Measurements from ENCODE around the gene BNC2.

BNC2 gene

GRCh38 chr9:16830806-16831205 lies 39.7 kb downstream of the BNC2 start:
- no peaks in the 10 kb centered on the region for H3K9me3 ChIP-seq (replicated peaks in 1 of 2; ENCODE audit: control insufficient read depth in 2 of 2, insufficient read depth in 1 of 2, low read depth in 1 of 2, low read length in 2 of 2)
- H3K18ac ChIP-seq (ENCODE audit: low read length) = no peak overlapping the region
- peaks cover 3 to 11% of the 10 kb centered on the region in 2 donors for H3K4me1 ChIP-seq (ENCODE audit: control insufficient read depth in 2 of 2, insufficient read depth in 1 of 2, low read depth in 1 of 2, low read length in 2 of 2)
- H2AK5ac ChIP-seq (ENCODE audit: low read depth, low read length) = no peak overlapping the region
- no peak overlapping the region for H2BK5ac ChIP-seq (ENCODE audit: low read length)
- H3K4me3 ChIP-seq (ENCODE audit: low read length in 2 of 2) = no peak overlapping the region
- no peak overlapping the region for H3K14ac ChIP-seq (ENCODE audit: low read length)
- no CpG with 5 or more reads among the region's 4 CpGs for WGBS, 2 donors (ENCODE audit: extremely low coverage in 2 of 2, insufficient read length in 2 of 2, insufficient replicate concordance in 1 of 2)
- no peaks in the 10 kb centered on the region for H3K79me1 ChIP-seq (ENCODE audit: low read depth, low read length)
- no peak overlapping the region for H2BK120ac ChIP-seq (ENCODE audit: low read depth, low read length)
- H4K8ac ChIP-seq (ENCODE audit: low read depth, low read length) = no peak overlapping the region
- no peak overlapping the region for H3K4me2 ChIP-seq (ENCODE audit: insufficient read depth, low read length, poor library complexity, severe bottlenecking)
- H3K36me3 ChIP-seq (replicated peaks in 1 of 2; ENCODE audit: control insufficient read depth in 2 of 2, insufficient read depth in 2 of 2, low read length in 2 of 2) = no peaks in the 10 kb centered on the region
- H4K91ac ChIP-seq (ENCODE audit: low read depth, low read length, poor library complexity) = no peak overlapping the region
- H3K27me3 ChIP-seq (ENCODE audit: control insufficient read depth in 3 of 3, insufficient read depth in 3 of 3, low read depth in 1 of 3, low read length in 3 of 3) = peaks cover 0 to 56% (median 0%) of the 10 kb centered on the region in 3 experiments
- no peak overlapping the region for H3K9ac ChIP-seq (ENCODE audit: low read depth, low read length, poor library complexity)
- H3K4ac ChIP-seq (ENCODE audit: low read length) = no peak overlapping the region
- H3K23ac ChIP-seq (ENCODE audit: low read depth, low read length, poor library complexity) = no peak overlapping the region
- no peak overlapping the region for H2BK12ac ChIP-seq (ENCODE audit: low read length)
- no peak overlapping the region for H2BK15ac ChIP-seq (ENCODE audit: low read length)
- no peak overlapping the region for H2AFZ ChIP-seq (ENCODE audit: low read length)
- no peak overlapping the region for H3K27ac ChIP-seq (replicated peaks; ENCODE audit: low read length)
- no peak for DNase-seq (ENCODE audit: low spot score)

- H4K91ac ChIP-seq (ENCODE audit: low read depth, low read length, poor library complexity) = no peak overlapping the region
- peak; percentile 79 for DNase-seq (ENCODE audit: low spot score)
- H3K4me2 ChIP-seq (ENCODE audit: insufficient read depth, low read length, poor library complexity, severe bottlenecking) = peak overlapping the region; percentile 47
- no peaks in the 10 kb centered on the region for H3K36me3 ChIP-seq (replicated peaks in 1 of 2; ENCODE audit: control insufficient read depth in 2 of 2, insufficient read depth in 2 of 2, low read length in 2 of 2)
- H2AK5ac ChIP-seq (ENCODE audit: low read depth, low read length) = no peak overlapping the region
- H3K4me1 ChIP-seq (ENCODE audit: control insufficient read depth in 2 of 2, insufficient read depth in 1 of 2, low read depth in 1 of 2, low read length in 2 of 2) = peaks cover 6 to 19% of the 10 kb centered on the region in 2 donors
- H4K8ac ChIP-seq (ENCODE audit: low read depth, low read length) = no peak overlapping the region
- H2BK120ac ChIP-seq (ENCODE audit: low read depth, low read length) = no peak overlapping the region
- no peak overlapping the region for H3K14ac ChIP-seq (ENCODE audit: low read length)
- peak overlapping the region; percentile 38 for H2AFZ ChIP-seq (ENCODE audit: low read length)
- no peak overlapping the region for H3K4ac ChIP-seq (ENCODE audit: low read length)
- H2BK15ac ChIP-seq (ENCODE audit: low read length) = no peak overlapping the region
- H3K23ac ChIP-seq (ENCODE audit: low read depth, low read length, poor library complexity) = no peak overlapping the region
- H3K9me3 ChIP-seq (replicated peaks in 1 of 2; ENCODE audit: control insufficient read depth in 2 of 2, insufficient read depth in 1 of 2, low read depth in 1 of 2, low read length in 2 of 2) = no peaks in the 10 kb centered on the region
- no CpG with 5 or more reads among the region's 30 CpGs for WGBS, 2 donors (ENCODE audit: extremely low coverage in 2 of 2, insufficient read length in 2 of 2, insufficient replicate concordance in 1 of 2)
- H3K27me3 ChIP-seq (ENCODE audit: control insufficient read depth in 3 of 3, insufficient read depth in 3 of 3, low read depth in 1 of 3, low read length in 3 of 3) = peaks cover 0 to 72% (median 0%) of the 10 kb centered on the region in 3 experiments
- peak overlapping the region; percentile 85 for H3K18ac ChIP-seq (ENCODE audit: low read length)
- H2BK5ac ChIP-seq (ENCODE audit: low read length) = no peak overlapping the region
- H2BK12ac ChIP-seq (ENCODE audit: low read length) = no peak overlapping the region
- H3K27ac ChIP-seq (replicated peaks; ENCODE audit: low read length) = peak overlapping the region; percentile 65
- H3K4me3 ChIP-seq (ENCODE audit: low read length in 2 of 2) = no peak overlapping the region
- H3K9ac ChIP-seq (ENCODE audit: low read depth, low read length, poor library complexity) = peak overlapping the region; percentile 47
- H3K79me1 ChIP-seq (ENCODE audit: low read depth, low read length) = no peaks in the 10 kb centered on the region
Measured at GRCh38 chr9:16828340-16829281, 41.9 kb downstream of the BNC2 start.

- Histone ChIP-seq H2AK5ac (ENCODE audit: low read depth, low read length) (no peak overlapping the region), H3K23ac (ENCODE audit: low read depth, low read length, poor library complexity) (no peak overlapping the region), H3K4me3 (ENCODE audit: low read length in 2 of 2) (no peak overlapping the region), H3K4ac (ENCODE audit: low read length) (no peak overlapping the region), H3K9ac (ENCODE audit: low read depth, low read length, poor library complexity) (no peak overlapping the region), H2BK120ac (ENCODE audit: low read depth, low read length) (no peak overlapping the region), H4K91ac (ENCODE audit: low read depth, low read length, poor library complexity) (no peak overlapping the region), H2AFZ (ENCODE audit: low read length) (no peak overlapping the region), H4K8ac (ENCODE audit: low read depth, low read length) (no peak overlapping the region), H3K27ac (replicated peaks; ENCODE audit: low read length) (peak overlapping the region; percentile 50), H2BK5ac (ENCODE audit: low read length) (no peak overlapping the region), H2BK12ac (ENCODE audit: low read length) (no peak overlapping the region), H3K79me1 (ENCODE audit: low read depth, low read length) (no peaks in the 10 kb centered on the region), H3K36me3 (replicated peaks in 1 of 2; ENCODE audit: control insufficient read depth in 2 of 2, insufficient read depth in 2 of 2, low read length in 2 of 2) (no peaks in the 10 kb centered on the region), H3K4me1 (ENCODE audit: control insufficient read depth in 2 of 2, insufficient read depth in 1 of 2, low read depth in 1 of 2, low read length in 2 of 2) (peaks cover 6 to 19% of the 10 kb centered on the region in 2 donors), H3K9me3 (replicated peaks in 1 of 2; ENCODE audit: control insufficient read depth in 2 of 2, insufficient read depth in 1 of 2, low read depth in 1 of 2, low read length in 2 of 2) (no peaks in the 10 kb centered on the region), H3K4me2 (ENCODE audit: insufficient read depth, low read length, poor library complexity, severe bottlenecking) (no peak overlapping the region), H3K18ac (ENCODE audit: low read length) (no peak overlapping the region), H2BK15ac (ENCODE audit: low read length) (no peak overlapping the region), H3K27me3 (ENCODE audit: control insufficient read depth in 3 of 3, insufficient read depth in 3 of 3, low read depth in 1 of 3, low read length in 3 of 3) (peaks cover 0 to 57% (median 0%) of the 10 kb centered on the region in 3 experiments), H3K14ac (ENCODE audit: low read length) (no peak overlapping the region)
- peak; percentile 57 for DNase-seq (ENCODE audit: low spot score)
- WGBS, 2 donors (ENCODE audit: extremely low coverage in 2 of 2, insufficient read length in 2 of 2, insufficient replicate concordance in 1 of 2) = no CpG with 5 or more reads among the region's 5 CpGs
Measured at GRCh38 chr9:16825971-16826625, 44.4 kb downstream of the BNC2 start.

GRCh38 chr9:16825331-16825725 lies 45.1 kb downstream of the BNC2 start:
- Histone ChIP-seq H3K4me3 (ENCODE audit: low read length in 2 of 2) (no peak overlapping the region), H4K8ac (ENCODE audit: low read depth, low read length) (no peak overlapping the region), H2BK12ac (ENCODE audit: low read length) (no peak overlapping the region), H3K27me3 (ENCODE audit: control insufficient read depth in 3 of 3, insufficient read depth in 3 of 3, low read depth in 1 of 3, low read length in 3 of 3) (peaks cover 0 to 50% (median 0%) of the 10 kb centered on the region in 3 experiments), H3K23ac (ENCODE audit: low read depth, low read length, poor library complexity) (no peak overlapping the region), H3K14ac (ENCODE audit: low read length) (no peak overlapping the region), H3K4me1 (ENCODE audit: control insufficient read depth in 2 of 2, insufficient read depth in 1 of 2, low read depth in 1 of 2, low read length in 2 of 2) (peaks cover 6 to 19% of the 10 kb centered on the region in 2 donors), H3K9ac (ENCODE audit: low read depth, low read length, poor library complexity) (no peak overlapping the region), H3K4me2 (ENCODE audit: insufficient read depth, low read length, poor library complexity, severe bottlenecking) (no peak overlapping the region), H2BK120ac (ENCODE audit: low read depth, low read length) (no peak overlapping the region), H3K4ac (ENCODE audit: low read length) (no peak overlapping the region), H3K27ac (replicated peaks; ENCODE audit: low read length) (peak overlapping the region; percentile 13), H4K91ac (ENCODE audit: low read depth, low read length, poor library complexity) (no peak overlapping the region), H2AFZ (ENCODE audit: low read length) (no peak overlapping the region), H2AK5ac (ENCODE audit: low read depth, low read length) (no peak overlapping the region), H3K79me1 (ENCODE audit: low read depth, low read length) (no peaks in the 10 kb centered on the region), H3K18ac (ENCODE audit: low read length) (no peak overlapping the region), H3K9me3 (replicated peaks in 1 of 2; ENCODE audit: control insufficient read depth in 2 of 2, insufficient read depth in 1 of 2, low read depth in 1 of 2, low read length in 2 of 2) (no peaks in the 10 kb centered on the region), H2BK15ac (ENCODE audit: low read length) (no peak overlapping the region), H3K36me3 (replicated peaks in 1 of 2; ENCODE audit: control insufficient read depth in 2 of 2, insufficient read depth in 2 of 2, low read length in 2 of 2) (no peaks in the 10 kb centered on the region), H2BK5ac (ENCODE audit: low read length) (no peak overlapping the region)
- no peak for DNase-seq (ENCODE audit: low spot score)
